Brain microvascular endothelial cell (primary cell): ENCODE data around the gene CCDC137.

Experiments used
- DNase-seq: peaks from one replicate; pipeline ENCODE4 v3.0.0-alpha.2; 2020
- H3K27ac ChIP-seq: fragments of 250-450 bp; sonication (Bioruptor Pico); 2 replicates; pipeline ENCODE4 v1.5.1; 2020; ENCODE audit warnings: mild to moderate bottlenecking, moderate library complexity
- H3K27me3 ChIP-seq: fragments of 250-450 bp; sonication (Bioruptor Pico); replicated peaks from 2 replicates; pipeline ENCODE4 v1.5.1; 2020; ENCODE audit warnings: mild to moderate bottlenecking
- H3K36me3 ChIP-seq: fragments of 250-450 bp; sonication (Bioruptor Pico); replicated peaks from 2 replicates; pipeline ENCODE4 v1.5.1; 2020; ENCODE audit warnings: mild to moderate bottlenecking
- H3K4me3 ChIP-seq: 2 replicates; pipeline ENCODE4 v1.5.1; 2011; ENCODE audit warnings: low read depth, mild to moderate bottlenecking, control low read depth, low read length, moderate library complexity
- in situ Hi-C: cut with HindIII; loops from 2 replicates; pipeline ENCODE4 v1.10.0; 2017; ENCODE audit warnings: low sequenced_read_pairs, low pct_ligation_motif_present
- TF ChIP-seq, protein P1 (sequence below): IDR thresholded peaks from 2 replicates; pipeline ENCODE4 v1.5.1; 2011; ENCODE audit warnings: low read depth, mild to moderate bottlenecking, moderate library complexity, low read length, control low read depth, inconsistent platforms; ENCODE audit errors: missing control alignments

CCDC137 gene

DNA sequence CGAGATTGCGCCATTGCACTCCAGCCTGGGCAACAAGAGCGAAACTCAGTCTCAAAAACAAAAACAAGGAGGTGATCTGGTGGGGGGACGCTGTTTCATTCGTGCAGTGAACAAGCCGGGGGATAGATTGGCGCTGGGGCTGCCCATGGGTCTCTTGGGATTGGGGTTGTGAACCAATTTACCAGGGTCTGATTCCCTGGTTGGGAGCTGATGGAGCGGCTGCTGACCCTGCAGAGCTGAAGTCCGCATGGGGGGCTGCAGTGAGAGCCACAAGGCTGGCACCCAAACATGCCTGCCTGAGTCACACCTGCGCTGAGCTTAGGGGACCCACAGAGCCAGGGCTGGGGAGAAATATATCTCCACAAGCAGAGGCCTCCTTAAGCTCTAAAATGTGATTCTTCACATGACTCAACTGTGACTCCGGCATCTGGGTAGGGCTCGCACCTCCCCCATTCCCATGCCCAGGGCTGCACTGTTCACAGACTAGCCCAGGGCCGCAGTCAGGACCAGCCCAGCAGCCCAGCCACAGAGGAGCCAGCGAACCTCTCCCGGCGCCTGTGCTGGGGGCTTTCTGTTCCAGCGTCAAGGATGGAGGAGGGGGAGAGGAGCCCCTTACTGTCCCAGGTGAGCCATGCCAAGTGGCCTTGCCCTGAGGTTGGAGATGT lies 24.6 kb upstream of the CCDC137 start:
- TF ChIP-seq, protein P1, sequence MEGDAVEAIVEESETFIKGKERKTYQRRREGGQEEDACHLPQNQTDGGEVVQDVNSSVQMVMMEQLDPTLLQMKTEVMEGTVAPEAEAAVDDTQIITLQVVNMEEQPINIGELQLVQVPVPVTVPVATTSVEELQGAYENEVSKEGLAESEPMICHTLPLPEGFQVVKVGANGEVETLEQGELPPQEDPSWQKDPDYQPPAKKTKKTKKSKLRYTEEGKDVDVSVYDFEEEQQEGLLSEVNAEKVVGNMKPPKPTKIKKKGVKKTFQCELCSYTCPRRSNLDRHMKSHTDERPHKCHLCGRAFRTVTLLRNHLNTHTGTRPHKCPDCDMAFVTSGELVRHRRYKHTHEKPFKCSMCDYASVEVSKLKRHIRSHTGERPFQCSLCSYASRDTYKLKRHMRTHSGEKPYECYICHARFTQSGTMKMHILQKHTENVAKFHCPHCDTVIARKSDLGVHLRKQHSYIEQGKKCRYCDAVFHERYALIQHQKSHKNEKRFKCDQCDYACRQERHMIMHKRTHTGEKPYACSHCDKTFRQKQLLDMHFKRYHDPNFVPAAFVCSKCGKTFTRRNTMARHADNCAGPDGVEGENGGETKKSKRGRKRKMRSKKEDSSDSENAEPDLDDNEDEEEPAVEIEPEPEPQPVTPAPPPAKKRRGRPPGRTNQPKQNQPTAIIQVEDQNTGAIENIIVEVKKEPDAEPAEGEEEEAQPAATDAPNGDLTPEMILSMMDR = no peak
- no peak overlapping the region for H3K27ac ChIP-seq
- DNase-seq = peak; percentile 62
- in situ Hi-C loops = no loop called here
- peaks cover 1% of the 10 kb centered on the region for H3K27me3 ChIP-seq
- no peaks in the 10 kb centered on the region for H3K36me3 ChIP-seq
- H3K4me3 ChIP-seq = no peak overlapping the region

DNA sequence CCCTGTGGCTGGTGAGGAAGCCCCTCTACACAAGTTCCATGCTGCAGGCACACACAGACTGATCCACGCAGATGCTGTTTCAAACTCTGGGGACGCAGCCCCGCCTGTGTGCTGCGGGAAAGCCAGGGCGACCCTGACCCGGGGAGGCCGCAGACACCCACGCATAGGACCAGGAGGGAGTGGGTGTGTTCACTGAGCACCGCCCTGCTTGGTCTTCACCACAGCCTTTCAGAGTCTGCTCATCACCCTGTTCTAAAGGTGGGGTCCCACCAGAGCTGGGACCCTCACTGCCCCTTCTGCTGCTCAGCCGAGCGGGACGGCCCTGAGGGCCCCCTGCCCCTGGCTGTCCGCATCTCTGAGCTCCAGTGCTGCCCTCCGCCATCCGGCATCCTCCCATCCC lies 22.0 kb upstream of the CCDC137 start:
- Histone ChIP-seq H3K4me3 (no peak overlapping the region), H3K36me3 (no peaks in the 10 kb centered on the region), H3K27me3 (peaks cover 20% of the 10 kb centered on the region), H3K27ac (no peak overlapping the region)
- in situ Hi-C loops = no loop called here
- TF ChIP-seq, protein P1 = no peak
- no peak for DNase-seq

DNA sequence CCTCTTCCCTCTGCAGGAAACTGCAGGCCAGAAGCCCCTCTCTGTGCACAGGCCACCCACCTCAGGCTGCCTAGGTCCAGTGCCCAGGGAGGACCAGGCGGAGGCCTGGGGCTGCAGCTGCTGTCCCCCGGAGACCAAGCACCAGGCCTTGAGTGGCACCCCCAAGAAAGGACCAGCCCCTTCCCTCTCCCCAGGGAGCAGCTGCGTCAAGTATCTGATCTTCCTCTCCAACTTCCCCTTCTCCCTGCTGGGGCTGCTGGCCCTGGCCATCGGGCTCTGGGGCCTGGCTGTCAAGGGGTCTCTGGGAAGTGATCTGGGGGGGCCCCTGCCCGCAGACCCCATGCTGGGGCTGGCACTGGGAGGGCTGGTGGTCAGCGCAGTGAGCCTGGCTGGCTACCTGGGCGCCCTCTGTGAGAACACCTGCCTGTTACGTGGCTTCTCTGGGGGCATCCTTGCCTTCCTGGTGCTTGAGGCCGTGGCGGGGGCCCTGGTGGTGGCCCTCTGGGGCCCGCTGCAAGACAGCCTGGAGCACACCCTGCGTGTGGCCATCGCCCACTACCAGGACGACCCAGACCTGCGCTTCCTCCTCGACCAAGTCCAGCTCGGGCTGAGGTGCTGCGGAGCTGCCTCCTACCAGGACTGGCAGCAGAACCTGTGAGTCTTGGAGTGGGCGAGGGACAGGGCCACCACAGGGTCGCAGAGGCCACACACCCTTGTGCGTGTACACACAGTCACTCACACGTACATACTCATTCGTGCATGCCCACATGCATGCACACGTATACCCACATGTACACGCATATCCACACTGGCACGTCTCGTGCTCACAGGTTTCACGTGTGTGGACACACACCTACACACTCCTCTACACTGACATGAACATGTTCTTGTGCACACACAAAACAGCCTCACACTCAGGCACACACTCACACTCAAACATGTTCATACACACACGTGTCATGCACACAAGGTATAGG lies 21.3 kb upstream of the CCDC137 start:
- in situ Hi-C loops = no loop called here
- H3K27me3 ChIP-seq = peaks cover 20% of the 10 kb centered on the region
- H3K4me3 ChIP-seq = no peak overlapping the region
- no peak for DNase-seq
- H3K27ac ChIP-seq = no peak overlapping the region
- H3K36me3 ChIP-seq = no peaks in the 10 kb centered on the region
- TF ChIP-seq, protein P1 = no peak

DNA sequence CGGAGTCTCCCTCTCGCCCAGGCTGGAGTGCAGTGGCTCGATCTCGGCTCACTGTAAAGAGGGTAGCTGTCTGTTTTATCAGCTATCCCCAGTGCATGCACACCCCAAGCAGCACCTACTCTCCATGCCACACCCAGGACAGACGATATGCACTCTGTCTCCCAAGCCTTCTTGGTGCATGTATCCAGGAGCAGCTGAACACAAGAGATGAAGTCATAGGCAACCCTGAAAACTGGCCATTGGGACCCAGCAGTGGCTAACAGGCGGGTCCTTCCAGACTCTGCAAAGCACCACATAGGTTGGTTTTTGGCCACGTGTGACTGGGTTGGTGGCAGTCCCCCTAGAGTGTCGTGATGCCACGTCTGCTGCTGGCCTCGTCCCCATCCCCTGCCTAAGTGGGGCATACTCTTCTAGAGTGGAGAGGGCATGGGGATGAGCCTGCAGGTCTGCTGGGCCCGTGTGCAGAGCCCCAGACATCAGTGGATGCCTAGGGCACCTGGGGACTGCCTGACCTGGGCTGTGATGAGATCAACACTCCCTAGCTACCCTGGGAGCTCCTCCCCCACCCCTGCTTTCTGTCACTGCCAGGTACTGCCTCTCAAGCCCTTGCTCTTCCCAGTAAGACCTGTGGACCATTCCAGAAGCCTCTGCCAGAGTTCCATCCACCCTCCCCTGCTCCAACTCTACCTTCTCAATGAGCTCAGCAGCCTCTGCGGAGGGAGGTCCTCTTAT lies 19.5 kb upstream of the CCDC137 start:
- in situ Hi-C loops = no loop called here
- TF ChIP-seq, protein P1 = no peak

DNA sequence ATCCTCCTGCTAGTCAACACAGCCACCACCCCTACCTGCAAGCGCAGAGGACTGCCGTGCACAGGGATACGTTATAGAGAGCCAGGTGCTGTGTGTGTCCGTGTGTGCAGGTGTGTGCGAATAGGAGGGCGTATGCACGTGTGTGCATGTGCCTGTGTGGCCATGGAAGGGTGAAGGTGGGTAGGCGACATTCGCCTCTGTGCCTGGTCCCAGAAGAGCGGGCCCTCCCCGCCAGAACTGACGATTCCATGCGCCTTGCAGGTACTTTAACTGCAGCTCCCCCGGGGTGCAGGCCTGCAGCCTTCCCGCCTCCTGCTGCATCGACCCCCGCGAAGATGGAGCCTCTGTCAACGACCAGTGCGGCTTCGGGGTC lies 18.9 kb upstream of the CCDC137 start:
- in situ Hi-C loops = no loop called here
- H3K27ac ChIP-seq = no peak overlapping the region
- H3K27me3 ChIP-seq = peaks cover 20% of the 10 kb centered on the region
- H3K4me3 ChIP-seq = no peak overlapping the region
- no peaks in the 10 kb centered on the region for H3K36me3 ChIP-seq
- DNase-seq = no peak
- TF ChIP-seq, protein P1 = no peak

More for the DNA sequence above, 19.5 kb upstream of the CCDC137 start:
- Histone ChIP-seq H3K36me3 (no peaks in the 10 kb centered on the region), H3K4me3 (no peak overlapping the region), H3K27me3 (peaks cover 20% of the 10 kb centered on the region), H3K27ac (no peak overlapping the region)
- DNase-seq = no peak
